Stimulated activated CD8-positive, alpha-beta memory T cell treated with anti-CD3 and anti-CD28 coated beads, Interleukin-4, amount 100 ng/mL, for 1 hour (primary cell): ENCODE data around the gene ADGRE2.

Experiments used
- DNase-seq, 2 donors: peaks; one replicate each; pipeline ENCODE4 v3.0.0-alpha.2; 2020; ENCODE audit warnings: low read depth in 2 of 2, low spot score in 1 of 2

The ADGRE2 gene

DNA sequence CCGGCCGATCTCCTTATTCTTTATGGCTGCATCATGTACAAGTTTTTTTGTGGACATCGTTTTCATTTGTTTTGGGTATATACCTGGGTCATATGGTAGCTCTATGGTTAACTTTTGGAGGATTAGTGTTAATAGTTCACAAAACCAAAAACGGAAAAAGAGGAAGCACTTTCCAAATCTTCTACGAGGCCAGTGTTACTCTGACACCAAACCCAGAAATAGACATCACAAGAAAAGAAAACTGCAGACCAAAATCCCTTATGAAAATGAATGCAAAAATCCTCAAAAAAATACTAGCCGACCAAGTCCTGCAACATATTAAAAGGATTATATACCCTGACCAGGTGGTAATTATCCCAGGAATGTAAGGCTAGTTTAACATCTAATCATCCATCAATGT is 29.8 kb downstream of the ADGRE2 start:
- no peak for DNase-seq

DNA sequence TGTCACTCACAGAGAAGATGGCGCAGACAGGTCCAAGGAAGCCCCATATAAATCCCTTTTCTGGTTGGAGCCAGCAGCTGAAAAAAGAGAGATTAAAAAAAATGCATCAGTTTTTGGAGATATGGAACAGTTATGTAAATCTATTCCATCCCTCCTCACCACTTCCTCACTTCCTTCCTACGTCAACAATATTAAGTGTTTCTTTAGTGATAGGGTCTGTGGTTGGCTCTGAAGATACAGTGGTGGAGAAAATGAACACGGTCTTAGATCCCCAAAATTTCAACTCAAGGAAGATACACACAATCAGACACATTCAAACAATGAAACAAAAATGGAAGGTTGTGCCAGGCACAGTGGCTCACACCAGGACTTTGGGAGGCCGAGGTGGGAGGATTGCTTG is 31.5 kb downstream of the ADGRE2 start:
- DNase-seq, result no peak

- DNase-seq, result no peak
These were observed 42.4 kb downstream of the ADGRE2 start for GRCh38 chr19:14735915-14736314.

GRCh38 chr19:14733574-14733973 is 44.8 kb downstream of the ADGRE2 start:
- DNase-seq, result no peak

GRCh38 chr19:14732510-14732909 is 45.9 kb downstream of the ADGRE2 start:
- no peak for DNase-seq

GRCh38 chr19:14731200-14731599 is 47.2 kb downstream of the ADGRE2 start:
- no peak for DNase-seq

DNA sequence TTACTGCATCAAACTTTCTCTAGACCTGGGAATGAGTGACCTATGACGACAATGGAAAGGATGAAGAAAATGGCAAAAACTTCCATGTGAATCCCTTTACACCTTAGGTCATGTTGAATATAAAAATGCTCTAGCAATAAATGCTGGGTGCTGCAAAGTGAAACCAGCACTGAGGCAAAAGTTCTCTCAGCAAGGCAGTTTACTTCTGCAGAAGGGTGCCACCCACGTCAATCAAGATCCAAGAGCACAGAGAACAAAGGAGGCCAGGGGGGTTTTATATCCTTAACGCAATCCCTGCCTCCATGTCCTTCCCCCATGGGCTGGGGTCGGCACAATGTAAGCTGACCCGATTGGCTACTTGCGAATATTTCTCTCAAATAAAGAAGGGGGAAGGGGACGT is 49.8 kb downstream of the ADGRE2 start:
- no peak for DNase-seq

DNA sequence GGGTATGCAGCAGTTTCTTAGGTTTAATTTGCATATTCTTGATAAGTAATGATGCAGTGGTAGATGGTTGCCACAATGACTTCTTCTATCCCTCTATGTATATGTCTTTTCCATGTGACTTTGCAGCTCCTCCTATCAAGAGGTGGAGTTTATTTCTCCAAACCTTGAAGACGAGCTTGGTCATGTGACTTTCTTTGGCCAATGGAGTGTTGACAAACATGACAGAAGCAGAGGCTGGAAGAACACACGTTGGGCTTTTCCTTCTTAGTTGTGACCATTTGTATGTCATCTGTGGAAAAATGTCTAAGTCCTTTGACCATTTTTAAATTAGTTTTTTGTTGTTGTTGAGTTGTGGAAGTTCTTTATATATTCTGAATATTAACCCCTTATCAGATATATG is 56.2 kb downstream of the ADGRE2 start:
- no peak for DNase-seq

DNA sequence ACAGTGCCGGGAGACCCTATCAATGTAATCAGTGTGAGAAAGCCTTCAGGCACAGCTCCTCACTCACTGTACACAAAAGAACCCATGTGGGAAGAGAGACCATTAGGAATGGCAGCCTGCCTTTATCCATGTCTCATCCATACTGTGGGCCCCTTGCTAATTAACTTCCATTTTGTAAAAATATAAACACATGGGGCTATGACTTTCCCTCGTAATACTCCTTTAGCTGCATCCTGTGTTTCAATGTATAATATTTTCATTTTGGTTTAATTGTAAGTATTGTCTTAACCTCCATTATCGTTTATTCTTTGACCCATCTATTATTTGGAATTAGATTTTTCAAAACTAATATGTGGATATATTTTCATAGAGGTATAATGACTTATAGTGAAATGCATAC is 59.2 kb downstream of the ADGRE2 start:
- DNase-seq, result no peak

DNA sequence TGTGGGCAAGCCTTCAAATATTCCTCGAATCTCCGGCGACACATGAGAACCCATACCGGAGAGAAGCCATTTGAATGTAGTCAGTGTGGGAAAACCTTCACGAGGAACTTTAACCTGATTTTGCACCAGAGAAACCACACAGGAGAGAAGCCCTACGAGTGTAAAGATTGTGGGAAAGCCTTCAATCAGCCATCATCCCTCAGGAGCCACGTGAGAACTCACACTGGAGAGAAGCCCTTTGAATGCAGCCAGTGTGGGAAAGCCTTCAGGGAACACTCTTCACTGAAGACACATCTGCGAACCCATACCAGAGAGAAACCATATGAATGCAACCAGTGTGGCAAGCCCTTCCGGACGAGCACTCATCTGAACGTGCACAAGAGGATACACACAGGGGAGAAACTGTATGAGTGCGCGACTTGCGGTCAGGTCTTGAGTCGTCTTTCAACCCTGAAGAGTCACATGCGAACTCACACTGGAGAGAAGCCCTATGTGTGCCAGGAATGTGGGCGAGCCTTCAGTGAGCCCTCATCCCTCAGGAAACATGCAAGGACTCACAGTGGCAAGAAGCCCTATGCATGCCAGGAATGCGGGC is 59.7 kb downstream of the ADGRE2 start:
- no peak for DNase-seq

- no peak for DNase-seq
These were observed 62.5 kb downstream of the ADGRE2 start for GRCh38 chr19:14715841-14716240.

DNA sequence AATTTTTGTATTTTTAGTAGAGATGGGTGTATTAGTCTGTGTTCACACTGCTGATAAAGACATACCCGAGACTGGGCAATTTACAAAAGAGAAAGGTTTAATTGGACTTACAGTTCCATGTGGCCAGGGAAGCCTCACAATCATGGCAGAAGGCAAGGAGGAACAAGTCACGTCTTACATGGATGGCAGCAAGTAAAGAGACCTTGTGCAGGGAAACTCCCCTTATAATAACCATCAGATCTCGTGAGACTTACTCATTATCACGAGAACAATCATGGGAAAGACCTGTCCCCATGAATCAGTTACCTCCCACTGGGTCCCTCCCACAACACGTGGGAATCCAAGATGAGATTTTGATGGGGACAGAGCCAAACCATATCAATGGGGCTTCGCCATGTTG is 73.9 kb downstream of the ADGRE2 start:
- DNase-seq, result no peak

DNA sequence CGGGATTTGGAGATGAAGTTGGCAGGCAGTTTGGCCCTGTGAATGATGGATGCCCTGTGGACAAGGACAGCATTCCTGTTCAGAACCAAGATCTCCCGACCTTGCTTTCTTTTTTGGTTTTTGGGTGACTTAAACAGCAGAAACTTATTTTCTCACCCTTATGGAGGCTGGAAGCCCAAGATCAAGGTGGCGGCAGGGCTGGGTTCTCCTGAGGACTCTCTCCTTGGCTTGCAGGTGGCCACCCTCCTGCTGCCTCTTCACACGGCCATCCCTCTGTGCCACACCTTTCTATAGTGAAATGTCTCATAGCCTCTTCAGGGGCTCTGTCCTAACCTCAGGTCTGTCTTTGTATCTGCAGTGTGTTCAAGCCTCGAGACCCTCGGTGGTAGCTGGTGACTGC is 74.5 kb downstream of the ADGRE2 start:
- DNase-seq, result no peak

GRCh38 chr19:14700711-14701375 is 77.5 kb downstream of the ADGRE2 start:
- no peak for DNase-seq

DNA sequence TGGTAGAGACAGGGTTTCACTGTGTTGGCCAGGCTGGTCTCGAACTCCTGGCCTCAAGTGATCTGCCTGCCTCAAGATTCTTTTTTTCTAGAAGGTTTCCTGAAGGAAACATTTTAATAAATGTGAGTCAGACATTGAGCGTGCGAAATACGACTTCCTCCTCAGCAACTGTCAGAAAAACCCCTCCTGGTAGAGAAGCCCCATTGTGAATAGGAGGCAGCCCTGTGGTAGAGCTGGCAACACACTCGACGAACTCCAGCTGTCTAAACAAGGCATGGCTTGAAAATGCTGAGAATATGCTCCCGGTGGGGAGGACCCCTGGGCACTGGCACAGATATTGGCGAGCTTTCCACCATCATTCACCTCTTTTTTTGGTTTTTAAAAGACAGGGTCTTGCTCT is 78.7 kb downstream of the ADGRE2 start:
- no peak for DNase-seq

GRCh38 chr19:14695471-14695870 is 82.9 kb downstream of the ADGRE2 start:
- no peak for DNase-seq

DNA sequence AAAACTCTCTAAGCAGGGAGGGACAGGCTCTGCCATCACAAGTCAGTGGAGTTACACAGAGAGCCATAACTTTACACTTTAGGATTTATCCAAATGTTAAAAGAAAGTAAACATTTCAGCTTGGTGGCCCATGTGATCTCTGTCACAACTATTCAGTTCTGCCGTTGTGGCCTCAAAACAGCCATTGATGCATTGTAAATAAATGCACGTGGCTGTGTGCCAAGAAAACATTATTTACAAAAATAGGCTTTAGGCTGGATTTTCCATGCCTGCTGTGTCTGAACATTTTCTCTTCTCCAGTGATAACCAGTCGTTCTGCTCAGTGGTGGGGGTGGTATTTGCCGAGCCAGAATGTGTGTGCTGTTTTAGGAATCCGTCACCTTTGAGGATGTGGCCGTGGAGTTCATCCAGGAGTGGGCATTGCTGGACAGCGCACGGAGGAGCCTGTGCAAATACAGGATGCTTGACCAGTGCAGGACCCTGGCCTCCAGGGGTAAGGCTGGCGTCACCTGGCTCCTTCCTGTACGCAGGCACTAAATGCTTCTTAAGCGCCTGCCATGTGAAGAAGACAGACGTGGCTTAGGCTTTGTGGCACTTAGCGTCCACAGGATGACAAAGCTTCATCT is 83.6 kb downstream of the ADGRE2 start:
- DNase-seq, result no peak

GRCh38 chr19:14689598-14690503 is 88.5 kb downstream of the ADGRE2 start, which contains the start of gene ZNF333:
Gene ZNF333 (plus strand): TSS chr19:14690048. CDS start chr19:14693492, 3,444 bp downstream.
- peak; percentile 98 to 99 for DNase-seq

DNA sequence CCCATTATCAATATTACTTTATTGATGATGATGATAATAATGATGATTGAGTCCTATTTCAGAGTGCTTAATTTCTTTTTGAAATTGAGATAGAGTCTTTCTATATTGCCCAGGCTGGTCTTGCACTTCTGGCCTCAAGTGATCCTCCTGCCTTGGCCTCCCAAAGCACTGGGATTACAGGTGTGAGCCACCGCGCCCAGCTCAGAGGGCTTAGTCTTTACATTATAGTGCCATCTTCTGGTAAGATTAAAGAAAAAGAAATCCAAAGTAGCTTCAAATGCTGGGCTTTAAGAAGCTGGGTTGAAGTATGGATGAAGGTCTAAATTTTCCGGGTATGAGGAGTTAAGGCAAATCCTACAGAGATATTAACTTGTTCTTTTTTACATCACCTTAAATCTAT is 91.9 kb downstream of the ADGRE2 start:
- no peak for DNase-seq

DNA sequence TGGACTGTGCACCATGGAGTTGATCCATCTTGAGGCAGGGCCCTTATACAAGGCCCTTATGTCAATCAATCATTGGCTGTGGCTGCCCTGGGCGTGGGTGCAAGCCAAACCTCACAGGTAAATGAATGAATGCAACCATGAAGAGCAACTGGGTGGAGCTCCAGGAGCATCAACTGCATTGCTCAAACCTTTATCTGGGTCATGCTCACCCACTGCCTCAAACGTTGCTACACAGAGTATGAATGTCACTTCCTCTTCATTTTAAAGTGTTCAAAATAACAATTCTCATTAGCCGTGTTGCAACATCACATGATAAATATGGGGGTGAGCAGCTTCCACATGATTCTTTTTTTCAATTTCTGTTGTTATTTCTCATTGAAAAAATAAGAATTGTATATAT is 94.9 kb downstream of the ADGRE2 start:
- DNase-seq, result no peak
